ENCODE measurements around the gene NUBP2.

Gene NUBP2

DNA sequence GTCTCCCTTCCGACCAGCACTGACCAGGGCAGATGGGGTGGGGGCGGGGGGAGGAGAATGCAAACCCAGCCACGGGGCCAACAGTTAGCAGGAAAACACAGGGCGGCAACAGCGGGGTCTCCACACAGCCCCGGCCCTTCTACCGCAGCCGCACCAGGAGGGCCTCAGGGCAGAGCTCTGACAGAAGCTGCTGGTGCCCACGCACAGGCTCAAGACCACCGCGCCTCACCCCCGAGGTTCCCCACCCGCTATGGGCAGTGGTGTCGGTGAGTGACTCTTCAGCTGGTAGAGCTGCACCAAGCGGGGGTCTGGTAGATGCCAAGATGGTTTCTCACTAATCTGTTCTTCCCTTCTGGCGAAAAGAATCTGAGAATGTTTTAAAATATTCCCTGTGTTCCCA, 27.8 kb downstream of the NUBP2 start:
- H3K4me3 ChIP-seq (ENCODE audit: low read depth, low read length) = no peak overlapping the region
- no peak for TF ChIP-seq CTCF (IDR thresholded peaks at IDR 0.05; ENCODE audit: low read depth, low read length, missing control alignments)
- no peak for DNase-seq (ENCODE audit: low read depth)

GRCh38 chr16:1812732-1813163, 30.0 kb downstream of the NUBP2 start:
- no peak overlapping the region for H3K4me3 ChIP-seq (ENCODE audit: low read depth, low read length)
- no peak for DNase-seq (ENCODE audit: low read depth)
- TF ChIP-seq CTCF (IDR thresholded peaks at IDR 0.05; ENCODE audit: low read depth, low read length, missing control alignments) = peak; percentile 12

DNA sequence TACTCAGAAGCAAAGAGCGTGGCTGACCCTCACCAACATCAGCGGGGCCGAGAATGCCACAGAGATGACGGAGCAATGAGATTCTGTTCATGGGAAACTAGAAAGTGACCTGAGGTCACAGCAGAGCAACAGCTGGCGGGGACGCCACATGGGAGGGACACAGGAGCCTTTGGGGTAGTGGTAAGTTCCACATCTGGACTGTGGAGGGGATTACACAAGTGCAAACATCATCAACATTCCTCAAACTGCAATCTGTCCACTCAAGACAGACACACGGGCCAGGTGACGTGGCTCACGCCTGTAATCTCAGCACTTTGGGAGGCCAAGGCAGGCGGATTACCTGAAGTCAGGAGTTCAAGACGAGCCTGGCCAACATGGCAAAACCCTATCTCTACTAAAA, 32.7 kb downstream of the NUBP2 start:
- TF ChIP-seq CTCF (IDR thresholded peaks at IDR 0.05; ENCODE audit: low read depth, low read length, missing control alignments) = no peak
- DNase-seq (ENCODE audit: low read depth) = no peak

GRCh38 chr16:1816396-1817275, 33.9 kb downstream of the NUBP2 start:
- DNase-seq (ENCODE audit: low read depth) = no peak
- no peak for TF ChIP-seq CTCF (IDR thresholded peaks at IDR 0.05; ENCODE audit: low read depth, low read length, missing control alignments)
- H3K4me3 ChIP-seq (ENCODE audit: low read depth, low read length) = no peak overlapping the region

More for the DNA sequence above, 32.7 kb downstream of the NUBP2 start:
- H3K4me3 ChIP-seq (ENCODE audit: low read depth, low read length) = no peak overlapping the region

DNA sequence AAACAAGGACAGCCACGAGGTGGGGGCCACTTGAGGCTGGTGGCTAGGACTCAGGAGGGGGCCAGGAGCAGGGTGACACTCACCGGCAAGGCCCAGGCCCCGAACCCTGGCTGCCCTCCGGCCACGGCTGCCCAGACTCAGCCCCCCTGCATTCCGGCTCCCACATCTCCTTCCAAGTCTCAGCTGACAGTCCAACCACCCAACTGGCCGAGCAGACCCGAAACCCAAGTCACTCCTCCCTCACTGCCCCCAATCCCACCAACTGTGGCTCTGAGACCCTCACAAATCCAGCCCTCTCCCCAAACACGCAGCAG, 34.5 kb downstream of the NUBP2 start:
- no peak for DNase-seq (ENCODE audit: low read depth)
- TF ChIP-seq CTCF (IDR thresholded peaks at IDR 0.05; ENCODE audit: low read depth, low read length, missing control alignments) = no peak
- no peak overlapping the region for H3K4me3 ChIP-seq (ENCODE audit: low read depth, low read length)

GRCh38 chr16:1817716-1818115, 35.0 kb downstream of the NUBP2 start:
- no peak overlapping the region for H3K4me3 ChIP-seq (ENCODE audit: low read depth, low read length)
- DNase-seq (ENCODE audit: low read depth) = no peak
- TF ChIP-seq CTCF (IDR thresholded peaks at IDR 0.05; ENCODE audit: low read depth, low read length, missing control alignments) = no peak
